HL-60 (cell line): ENCODE results near the gene FLT4.

ENCODE experiments used
- DNase-seq, 2 experiments: peaks; one replicate each; pipeline ENCODE4 v3.0.0-alpha.2; 2010 to 2020; ENCODE audit warnings: low read depth in 1 of 2, low spot score in 1 of 2
- H3K27ac ChIP-seq: fragments of 250-450 bp; sonication (Bioruptor Pico); replicated peaks from 2 replicates; pipeline ENCODE4 v1.5.1; 2020; ENCODE audit warnings: mild to moderate bottlenecking, moderate library complexity
- H3K27me3 ChIP-seq: fragments of 250-450 bp; sonication (Bioruptor Pico); 2 replicates; pipeline ENCODE4 v1.5.1; 2021; ENCODE audit warnings: mild to moderate bottlenecking, moderate library complexity; ENCODE audit not compliant: insufficient read depth, poor library complexity, severe bottlenecking
- H3K4me3 ChIP-seq: replicated peaks from 2 replicates; pipeline ENCODE4 v1.5.1; 2011; ENCODE audit warnings: mild to moderate bottlenecking, control low read depth, low read length; ENCODE audit not compliant: insufficient read depth
- GABPA ChIP-seq: IDR thresholded peaks from 2 replicates; pipeline ENCODE4 v1.6.1; 2012; ENCODE audit warnings: low read depth
- POLR2AphosphoS5 ChIP-seq: IDR thresholded peaks from 2 replicates; pipeline ENCODE4 v1.6.1; 2012; ENCODE audit warnings: low read depth
- SPI1 ChIP-seq: IDR thresholded peaks from 2 replicates; pipeline ENCODE4 v1.6.1; 2012; ENCODE audit warnings: low read depth, mild to moderate bottlenecking, borderline replicate concordance
- TF ChIP-seq, protein P1 (sequence below): IDR thresholded peaks from one replicate; pipeline ENCODE4 v1.5.1; 2011; ENCODE audit warnings: low read length, control low read depth, inconsistent platforms; ENCODE audit not compliant: insufficient read depth
- TF ChIP-seq, protein P2 (sequence below): IDR thresholded peaks from 2 replicates; pipeline ENCODE4 v1.6.1; 2012; ENCODE audit warnings: low read depth; ENCODE audit not compliant: insufficient replicate concordance

Gene FLT4

DNA sequence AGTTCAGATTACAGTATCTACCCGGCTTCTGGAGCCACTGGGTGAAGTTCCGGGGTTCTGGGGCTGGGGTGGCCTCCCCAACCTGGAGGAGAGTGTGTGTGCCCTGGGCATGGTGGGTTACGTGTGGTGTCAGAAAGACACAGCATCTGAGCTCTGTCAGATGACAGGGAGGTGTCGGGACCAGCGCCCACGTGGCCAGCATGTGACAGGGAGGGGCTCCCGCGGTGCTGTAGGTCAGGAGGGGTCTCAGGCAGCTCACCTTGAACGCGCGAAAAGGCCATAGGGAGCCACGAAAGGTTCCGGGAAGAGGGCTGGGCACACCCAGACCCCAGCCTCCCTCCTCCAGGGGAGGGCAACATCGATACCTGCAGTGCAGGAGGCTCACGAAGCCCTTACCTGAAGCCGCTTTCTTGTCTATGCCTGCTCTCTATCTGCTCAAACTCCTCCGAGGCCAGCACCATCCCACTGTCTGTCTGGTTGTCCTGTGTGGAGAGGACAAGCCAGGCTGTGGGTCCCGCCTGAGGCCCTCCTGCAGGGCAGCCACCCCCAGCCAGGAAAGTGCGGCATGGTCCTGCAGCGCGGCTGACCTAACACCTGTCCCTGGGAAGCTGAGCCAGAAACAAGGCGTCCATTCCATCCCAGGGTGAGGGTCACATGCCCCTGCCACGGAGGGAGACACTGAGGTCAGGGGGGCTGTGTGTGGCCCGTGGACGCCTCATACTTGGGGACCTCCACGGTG is 40.7 kb downstream of the FLT4 start:
- Histone ChIP-seq H3K4me3 (no peak overlapping the region), H3K27me3 (no peaks in the 10 kb centered on the region), H3K27ac (no peak overlapping the region)
- TF ChIP-seq GABPA (no peak), POLR2AphosphoS5 (no peak), SPI1 (no peak)
- TF ChIP-seq, protein P1, sequence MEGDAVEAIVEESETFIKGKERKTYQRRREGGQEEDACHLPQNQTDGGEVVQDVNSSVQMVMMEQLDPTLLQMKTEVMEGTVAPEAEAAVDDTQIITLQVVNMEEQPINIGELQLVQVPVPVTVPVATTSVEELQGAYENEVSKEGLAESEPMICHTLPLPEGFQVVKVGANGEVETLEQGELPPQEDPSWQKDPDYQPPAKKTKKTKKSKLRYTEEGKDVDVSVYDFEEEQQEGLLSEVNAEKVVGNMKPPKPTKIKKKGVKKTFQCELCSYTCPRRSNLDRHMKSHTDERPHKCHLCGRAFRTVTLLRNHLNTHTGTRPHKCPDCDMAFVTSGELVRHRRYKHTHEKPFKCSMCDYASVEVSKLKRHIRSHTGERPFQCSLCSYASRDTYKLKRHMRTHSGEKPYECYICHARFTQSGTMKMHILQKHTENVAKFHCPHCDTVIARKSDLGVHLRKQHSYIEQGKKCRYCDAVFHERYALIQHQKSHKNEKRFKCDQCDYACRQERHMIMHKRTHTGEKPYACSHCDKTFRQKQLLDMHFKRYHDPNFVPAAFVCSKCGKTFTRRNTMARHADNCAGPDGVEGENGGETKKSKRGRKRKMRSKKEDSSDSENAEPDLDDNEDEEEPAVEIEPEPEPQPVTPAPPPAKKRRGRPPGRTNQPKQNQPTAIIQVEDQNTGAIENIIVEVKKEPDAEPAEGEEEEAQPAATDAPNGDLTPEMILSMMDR, result no peak
- DNase-seq, result no peak

DNA sequence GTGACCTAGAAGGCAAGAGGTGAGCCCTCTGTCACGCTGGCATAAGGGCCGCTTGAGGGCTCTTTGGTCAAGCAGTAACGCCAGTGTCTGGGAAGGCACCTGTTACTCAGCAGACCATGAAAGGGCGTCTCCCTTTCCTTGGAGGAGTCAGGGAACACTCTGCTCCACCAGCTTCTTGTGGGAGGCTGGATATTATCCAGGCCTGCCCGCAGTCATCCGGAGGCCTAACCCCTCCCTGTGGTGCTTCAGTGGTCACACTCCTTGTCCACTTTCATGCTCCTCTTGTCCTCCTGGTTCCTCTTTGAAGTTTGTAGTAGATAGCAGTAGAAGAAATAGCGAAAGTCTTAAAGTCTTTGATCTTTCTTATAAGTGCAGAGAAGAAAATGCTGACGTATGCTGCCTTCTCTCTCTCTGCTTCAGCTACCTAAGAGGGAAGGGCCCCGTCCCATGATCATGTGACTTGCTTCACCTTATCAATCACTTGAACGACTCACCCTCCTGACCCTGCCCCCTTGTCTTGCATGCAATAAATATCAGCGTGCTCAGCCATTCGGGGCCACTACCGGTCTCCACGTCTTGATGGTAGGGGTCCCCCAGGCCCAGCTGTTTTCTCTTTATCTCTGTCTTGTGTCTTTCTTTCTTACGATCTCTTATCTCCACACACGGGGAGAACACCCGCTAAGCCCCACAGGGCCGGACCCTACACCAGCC is 41.4 kb downstream of the FLT4 start:
- Histone ChIP-seq H3K27me3 (no peaks in the 10 kb centered on the region), H3K27ac (no peak overlapping the region), H3K4me3 (no peak overlapping the region)
- DNase-seq, result no peak
- no peak for TF ChIP-seq POLR2AphosphoS5
- TF ChIP-seq, protein P2, sequence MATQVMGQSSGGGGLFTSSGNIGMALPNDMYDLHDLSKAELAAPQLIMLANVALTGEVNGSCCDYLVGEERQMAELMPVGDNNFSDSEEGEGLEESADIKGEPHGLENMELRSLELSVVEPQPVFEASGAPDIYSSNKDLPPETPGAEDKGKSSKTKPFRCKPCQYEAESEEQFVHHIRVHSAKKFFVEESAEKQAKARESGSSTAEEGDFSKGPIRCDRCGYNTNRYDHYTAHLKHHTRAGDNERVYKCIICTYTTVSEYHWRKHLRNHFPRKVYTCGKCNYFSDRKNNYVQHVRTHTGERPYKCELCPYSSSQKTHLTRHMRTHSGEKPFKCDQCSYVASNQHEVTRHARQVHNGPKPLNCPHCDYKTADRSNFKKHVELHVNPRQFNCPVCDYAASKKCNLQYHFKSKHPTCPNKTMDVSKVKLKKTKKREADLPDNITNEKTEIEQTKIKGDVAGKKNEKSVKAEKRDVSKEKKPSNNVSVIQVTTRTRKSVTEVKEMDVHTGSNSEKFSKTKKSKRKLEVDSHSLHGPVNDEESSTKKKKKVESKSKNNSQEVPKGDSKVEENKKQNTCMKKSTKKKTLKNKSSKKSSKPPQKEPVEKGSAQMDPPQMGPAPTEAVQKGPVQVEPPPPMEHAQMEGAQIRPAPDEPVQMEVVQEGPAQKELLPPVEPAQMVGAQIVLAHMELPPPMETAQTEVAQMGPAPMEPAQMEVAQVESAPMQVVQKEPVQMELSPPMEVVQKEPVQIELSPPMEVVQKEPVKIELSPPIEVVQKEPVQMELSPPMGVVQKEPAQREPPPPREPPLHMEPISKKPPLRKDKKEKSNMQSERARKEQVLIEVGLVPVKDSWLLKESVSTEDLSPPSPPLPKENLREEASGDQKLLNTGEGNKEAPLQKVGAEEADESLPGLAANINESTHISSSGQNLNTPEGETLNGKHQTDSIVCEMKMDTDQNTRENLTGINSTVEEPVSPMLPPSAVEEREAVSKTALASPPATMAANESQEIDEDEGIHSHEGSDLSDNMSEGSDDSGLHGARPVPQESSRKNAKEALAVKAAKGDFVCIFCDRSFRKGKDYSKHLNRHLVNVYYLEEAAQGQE, result no peak
- TF ChIP-seq, protein P1, result no peak
- TF ChIP-seq GABPA, result no peak
- no peak for TF ChIP-seq SPI1

DNA sequence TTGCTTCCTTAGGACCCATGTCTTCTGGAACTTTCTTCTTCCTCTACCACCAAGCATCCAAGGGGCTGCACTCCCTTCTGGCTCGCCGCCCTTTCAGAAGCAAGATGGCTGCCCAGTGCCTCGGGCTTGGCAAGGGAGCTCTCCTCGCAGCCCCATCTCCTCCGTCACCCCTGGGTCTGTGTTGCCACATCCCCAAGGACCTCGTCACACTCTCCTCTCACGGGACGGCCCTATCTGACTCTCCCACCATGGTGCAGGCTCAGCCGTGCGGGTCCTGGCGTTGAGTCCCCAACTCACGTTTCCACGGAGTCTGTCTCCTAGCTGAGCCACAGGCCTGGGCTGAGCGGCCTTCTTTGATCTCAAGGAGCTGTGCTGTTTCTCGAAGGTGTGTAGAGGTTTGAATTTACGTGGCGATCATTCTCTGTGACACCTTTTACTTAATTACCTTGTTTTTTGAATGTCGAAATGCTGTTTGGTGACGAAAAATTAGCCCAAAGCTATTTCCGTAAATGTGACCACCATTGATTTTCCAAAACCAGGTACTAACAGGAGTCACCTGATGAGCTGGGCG is 43.1 kb downstream of the FLT4 start:
- H3K4me3 ChIP-seq, result no peak overlapping the region
- H3K27me3 ChIP-seq, result no peaks in the 10 kb centered on the region
- no peak for DNase-seq
- H3K27ac ChIP-seq, result no peak overlapping the region
- TF ChIP-seq SPI1 (no peak), GABPA (no peak), POLR2AphosphoS5 (no peak)
- TF ChIP-seq, protein P1, result no peak
- TF ChIP-seq, protein P2, result no peak
